HL-60 (cell line): ENCODE data around the gene HOATZ.

Experiments used
- POLR2AphosphoS5 ChIP-seq: IDR thresholded peaks from 2 replicates; pipeline ENCODE4 v1.6.1; 2012; ENCODE audit warnings: low read depth
- SPI1 ChIP-seq: IDR thresholded peaks from 2 replicates; pipeline ENCODE4 v1.6.1; 2012; ENCODE audit warnings: low read depth, mild to moderate bottlenecking, borderline replicate concordance
- TF ChIP-seq, protein P1 (sequence below): IDR thresholded peaks from one replicate; pipeline ENCODE4 v1.5.1; 2011; ENCODE audit warnings: low read length, control low read depth, inconsistent platforms; ENCODE audit not compliant: insufficient read depth

DNA sequence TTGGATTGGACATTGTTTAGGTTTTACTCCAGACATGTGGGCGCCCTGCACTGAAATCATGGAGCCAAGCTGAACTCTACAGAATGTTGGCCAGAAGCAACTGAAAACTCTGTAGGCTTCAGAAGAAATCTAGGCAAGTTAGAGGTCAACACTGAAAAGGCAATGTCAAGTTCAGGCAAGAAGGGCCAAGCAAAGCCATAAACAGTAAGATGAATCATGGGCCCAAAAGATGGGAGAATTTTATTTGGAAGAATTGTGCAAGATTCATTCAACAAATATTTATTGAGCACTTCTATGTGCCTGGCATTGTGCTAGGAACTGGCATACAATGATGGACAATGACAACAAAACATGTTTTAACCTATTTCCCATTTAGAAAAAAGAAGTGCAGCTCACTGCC is 10.9 kb downstream of the HOATZ start:
- no peak for TF ChIP-seq POLR2AphosphoS5
- TF ChIP-seq, protein P1, sequence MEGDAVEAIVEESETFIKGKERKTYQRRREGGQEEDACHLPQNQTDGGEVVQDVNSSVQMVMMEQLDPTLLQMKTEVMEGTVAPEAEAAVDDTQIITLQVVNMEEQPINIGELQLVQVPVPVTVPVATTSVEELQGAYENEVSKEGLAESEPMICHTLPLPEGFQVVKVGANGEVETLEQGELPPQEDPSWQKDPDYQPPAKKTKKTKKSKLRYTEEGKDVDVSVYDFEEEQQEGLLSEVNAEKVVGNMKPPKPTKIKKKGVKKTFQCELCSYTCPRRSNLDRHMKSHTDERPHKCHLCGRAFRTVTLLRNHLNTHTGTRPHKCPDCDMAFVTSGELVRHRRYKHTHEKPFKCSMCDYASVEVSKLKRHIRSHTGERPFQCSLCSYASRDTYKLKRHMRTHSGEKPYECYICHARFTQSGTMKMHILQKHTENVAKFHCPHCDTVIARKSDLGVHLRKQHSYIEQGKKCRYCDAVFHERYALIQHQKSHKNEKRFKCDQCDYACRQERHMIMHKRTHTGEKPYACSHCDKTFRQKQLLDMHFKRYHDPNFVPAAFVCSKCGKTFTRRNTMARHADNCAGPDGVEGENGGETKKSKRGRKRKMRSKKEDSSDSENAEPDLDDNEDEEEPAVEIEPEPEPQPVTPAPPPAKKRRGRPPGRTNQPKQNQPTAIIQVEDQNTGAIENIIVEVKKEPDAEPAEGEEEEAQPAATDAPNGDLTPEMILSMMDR, result no peak
- no peak for TF ChIP-seq SPI1
